ENCODE results near the gene LMLN.

- no peak for TF ChIP-seq CTCF (IDR thresholded peaks at IDR 0.05; ENCODE audit: low read depth, low read length, poor library complexity, severe bottlenecking)
- no peak for TF ChIP-seq EZH2phosphoT487 (IDR thresholded peaks at IDR 0.05; ENCODE audit: borderline replicate concordance, low read length)
These were observed 19.2 kb upstream of the LMLN start for GRCh38 chr3:197940745-197941384.

All from DOHH2 (cell line).